IPS DF 6.9 (cell line): ENCODE results near the gene INTS1.

ENCODE experiments used
- DNase-seq: peaks from one replicate; pipeline ENCODE4 v3.0.0-alpha.2; 2013; ENCODE audit warnings: low read depth, low spot score
- H3K27ac ChIP-seq: one replicate; pipeline ENCODE4 v1.5.1; 2013; ENCODE audit warnings: low read length, control low read depth
- H3K27me3 ChIP-seq: 2 replicates; pipeline ENCODE4 v1.6.1; 2013; ENCODE audit warnings: mild to moderate bottlenecking, low read length; ENCODE audit not compliant: control insufficient read depth, insufficient read depth
- H3K36me3 ChIP-seq: 2 replicates; pipeline ENCODE4 v1.6.1; 2013; ENCODE audit warnings: low read length; ENCODE audit not compliant: control insufficient read depth, insufficient read depth
- H3K4me1 ChIP-seq: 2 replicates; pipeline ENCODE4 v1.6.1; 2013; ENCODE audit warnings: low read length; ENCODE audit not compliant: control insufficient read depth, insufficient read depth
- H3K4me3 ChIP-seq: 2 replicates; pipeline ENCODE4 v1.5.1; 2013; ENCODE audit warnings: mild to moderate bottlenecking, low read length
- H3K9me3 ChIP-seq: 2 replicates; pipeline ENCODE4 v1.6.1; 2013; ENCODE audit warnings: low read length, inconsistent platforms; ENCODE audit not compliant: control insufficient read depth, insufficient read depth
- whole genome bisulfite sequencing: extraction: QIAGEN DNeasy Blood & Tissue Kit; methylation state at CpG from one replicate; pipeline ENCODE4 v1.1.7; 2013; ENCODE audit warnings: mixed read lengths, missing lambda C conversion rate; ENCODE audit not compliant: insufficient read length, insufficient coverage; 5-methylcytosine and 5-hydroxymethylcytosine counted together

The INTS1 gene

GRCh38 chr7:1475393-1475792, 28.8 kb downstream of the INTS1 start:
- DNase-seq = no peak
- no peaks in the 10 kb centered on the region for H3K27me3 ChIP-seq
- H3K27ac ChIP-seq = no peak overlapping the region
- peaks cover 74% of the 10 kb centered on the region for H3K36me3 ChIP-seq
- H3K4me3 ChIP-seq = no peak overlapping the region
- WGBS = no CpG with 5 or more reads among the region's 17 CpGs
- H3K4me1 ChIP-seq = no peaks in the 10 kb centered on the region; the same call in 1 of the 2 replicates
- no peaks in the 10 kb centered on the region for H3K9me3 ChIP-seq

GRCh38 chr7:1474736-1475135, 29.5 kb downstream of the INTS1 start:
- Histone ChIP-seq H3K27me3 (no peaks in the 10 kb centered on the region), H3K4me1 (no peaks in the 10 kb centered on the region; the same call in 1 of the 2 replicates), H3K36me3 (peaks cover 77% of the 10 kb centered on the region), H3K4me3 (no peak overlapping the region), H3K27ac (no peak overlapping the region), H3K9me3 (no peaks in the 10 kb centered on the region)
- no peak for DNase-seq
- no CpG with 5 or more reads among the region's 24 CpGs for WGBS

DNA sequence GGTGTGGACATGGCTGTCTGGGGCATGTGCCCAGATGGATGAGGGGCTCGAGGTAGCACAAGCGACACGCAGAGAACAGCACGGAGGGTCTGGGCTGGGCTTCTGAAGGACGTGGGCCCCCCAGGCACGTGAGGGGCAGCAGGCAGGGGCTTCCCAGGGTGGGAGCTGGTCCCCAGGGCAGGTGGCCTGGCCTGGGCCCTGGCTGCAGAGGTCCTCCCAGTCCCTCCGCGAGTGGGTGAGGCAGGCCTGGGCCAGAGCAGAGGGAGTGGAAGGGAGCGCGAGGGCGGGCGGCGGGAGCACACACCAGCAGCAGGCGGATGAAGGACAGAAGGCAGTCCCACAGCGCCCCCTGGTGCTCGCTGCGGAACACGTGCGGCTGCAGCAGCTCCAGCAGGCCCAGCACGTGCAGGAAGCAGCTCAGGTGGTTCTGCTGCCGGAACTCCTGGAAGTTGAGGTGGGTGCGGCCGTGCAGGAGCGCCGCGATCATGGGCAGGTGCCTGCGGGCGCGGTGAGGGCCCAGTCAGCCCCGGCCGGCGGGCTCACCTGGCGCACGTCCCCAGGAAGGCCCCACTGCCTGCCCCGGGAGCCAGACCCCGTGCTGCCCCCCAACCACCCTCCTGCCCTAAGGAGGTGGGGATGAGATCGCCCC, 30.2 kb downstream of the INTS1 start:
- Histone ChIP-seq H3K27ac (no peak overlapping the region), H3K27me3 (no peaks in the 10 kb centered on the region), H3K4me1 (no peaks in the 10 kb centered on the region; the same call in 1 of the 2 replicates), H3K9me3 (no peaks in the 10 kb centered on the region), H3K36me3 (peaks cover 76% of the 10 kb centered on the region), H3K4me3 (no peak overlapping the region)
- no CpG with 5 or more reads among the region's 37 CpGs for WGBS
- peak; percentile 91 for DNase-seq

DNA sequence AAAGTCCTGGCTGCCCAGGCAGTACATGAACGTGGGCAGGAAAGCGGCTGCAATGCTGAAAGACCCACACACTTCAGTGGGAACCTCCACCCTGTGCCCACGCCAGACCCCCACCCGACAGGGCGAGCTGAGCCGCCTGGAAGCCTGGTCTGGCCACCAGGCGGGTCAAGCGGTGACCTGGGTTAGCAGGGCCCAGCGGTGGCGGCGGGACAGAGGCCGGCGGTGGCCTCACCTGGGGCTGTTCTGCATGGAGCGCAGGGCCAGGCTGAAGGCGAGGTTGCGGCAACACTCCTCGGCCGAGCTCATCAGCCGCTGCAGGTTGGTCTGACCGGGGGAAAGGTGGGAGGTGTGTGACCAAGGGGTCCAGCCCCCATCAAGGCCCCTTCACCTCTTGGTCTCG, 33.3 kb downstream of the INTS1 start:
- Histone ChIP-seq H3K36me3 (peaks cover 49% of the 10 kb centered on the region), H3K4me3 (no peak overlapping the region; the same call in 1 of the 2 replicates), H3K27ac (no peak overlapping the region), H3K4me1 (peaks cover 2% of the 10 kb centered on the region; the same call in 1 of the 2 replicates), H3K27me3 (no peaks in the 10 kb centered on the region), H3K9me3 (no peaks in the 10 kb centered on the region)
- no CpG with 5 or more reads among the region's 21 CpGs for WGBS
- no peak for DNase-seq

DNA sequence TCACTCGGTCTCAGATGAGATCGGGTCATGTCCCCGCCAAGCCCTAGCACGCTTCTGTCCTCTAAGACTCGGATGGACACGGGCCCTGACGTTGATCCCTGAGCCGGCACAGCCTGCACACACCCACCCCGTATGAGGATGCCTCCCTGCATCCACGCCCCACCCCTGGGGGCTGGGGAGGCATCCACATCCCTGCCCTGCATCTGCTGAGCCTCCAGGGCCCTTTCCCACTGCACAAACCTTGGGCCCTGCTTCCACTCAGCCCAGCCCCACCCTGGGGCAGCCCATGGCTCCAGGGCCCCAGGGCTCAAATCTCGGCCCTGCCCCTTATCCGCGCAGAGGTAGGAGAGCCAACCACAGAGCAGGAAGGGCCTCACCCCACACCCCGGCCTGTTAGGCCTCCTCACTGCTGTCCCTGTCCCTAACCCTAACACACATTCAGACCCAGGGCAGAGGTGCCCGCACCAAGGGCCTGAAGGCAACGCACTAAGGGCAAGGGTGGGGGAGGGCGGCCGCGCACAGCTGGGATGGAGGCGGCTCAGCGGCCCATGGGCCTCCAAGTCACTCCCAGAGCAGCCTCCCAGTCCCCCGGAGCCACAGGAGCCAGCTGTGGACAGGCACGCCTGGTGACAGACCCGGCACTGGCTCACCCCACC, 35.4 kb downstream of the INTS1 start:
- Histone ChIP-seq H3K27ac (no peak overlapping the region), H3K4me3 (no peak overlapping the region), H3K36me3 (peaks cover 37% of the 10 kb centered on the region), H3K9me3 (no peaks in the 10 kb centered on the region), H3K4me1 (peaks cover 2% of the 10 kb centered on the region; the same call in 1 of the 2 replicates), H3K27me3 (no peaks in the 10 kb centered on the region)
- no peak for DNase-seq
- no CpG with 5 or more reads among the region's 24 CpGs for WGBS

DNA sequence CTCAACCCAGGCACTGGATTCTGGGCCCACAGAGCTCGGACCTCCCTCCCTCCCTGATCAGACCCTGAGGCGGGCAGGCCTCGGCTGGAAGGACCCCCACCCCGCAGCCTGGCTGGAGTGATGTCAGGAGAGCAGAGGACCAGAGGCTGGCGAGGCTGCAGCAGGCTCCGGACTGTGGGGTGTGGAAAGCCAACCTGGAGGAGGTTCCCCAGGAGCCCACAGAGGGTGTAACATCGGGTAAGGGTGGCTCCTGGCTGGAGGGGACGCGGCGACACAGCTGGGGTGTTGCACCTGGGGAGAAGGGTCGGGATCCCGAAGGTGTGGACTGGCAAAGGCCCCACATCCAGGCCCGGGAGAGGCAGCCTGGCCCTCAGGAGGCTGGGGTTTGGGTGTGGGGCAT, 36.0 kb downstream of the INTS1 start:
- H3K9me3 ChIP-seq = no peaks in the 10 kb centered on the region
- WGBS = no CpG with 5 or more reads among the region's 13 CpGs
- H3K27ac ChIP-seq = no peak overlapping the region
- no peak for DNase-seq
- peaks cover 2% of the 10 kb centered on the region; the same call in 1 of the 2 replicates for H3K4me1 ChIP-seq
- no peak overlapping the region for H3K4me3 ChIP-seq
- H3K36me3 ChIP-seq = peaks cover 31% of the 10 kb centered on the region
- no peaks in the 10 kb centered on the region for H3K27me3 ChIP-seq

GRCh38 chr7:1466524-1467271, 37.5 kb downstream of the INTS1 start:
- Histone ChIP-seq H3K36me3 (peaks cover 18% of the 10 kb centered on the region), H3K9me3 (no peaks in the 10 kb centered on the region), H3K27ac (no peak overlapping the region), H3K27me3 (no peaks in the 10 kb centered on the region), H3K4me3 (no peak overlapping the region), H3K4me1 (peaks cover 4% of the 10 kb centered on the region; the same call in 1 of the 2 replicates)
- no CpG with 5 or more reads among the region's 17 CpGs for WGBS
- no peak for DNase-seq

DNA sequence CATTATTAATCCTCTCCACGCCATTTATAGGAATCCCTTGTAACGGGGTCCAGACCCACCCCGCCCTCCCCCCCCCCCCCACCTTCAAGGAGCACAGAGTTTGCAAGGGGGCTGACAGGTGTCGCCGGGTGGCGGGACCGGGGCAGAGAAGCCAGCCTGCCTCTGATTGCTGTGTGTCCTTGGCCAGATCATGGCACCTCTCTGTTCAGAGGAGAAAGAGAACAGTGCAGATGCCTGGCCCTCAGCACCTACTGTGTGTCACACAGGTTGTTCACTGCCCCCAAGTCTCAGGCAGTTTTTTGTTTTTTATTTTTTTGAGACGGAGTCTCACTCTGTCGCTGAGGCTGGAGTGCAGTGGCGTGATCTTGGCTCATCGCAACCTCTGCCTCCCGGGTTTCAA, 39.5 kb downstream of the INTS1 start:
- WGBS = 100% methylated on average over 1 of the region's 12 CpGs
- Histone ChIP-seq H3K4me3 (no peak overlapping the region), H3K4me1 (peaks cover 7% of the 10 kb centered on the region), H3K36me3 (peaks cover 2% of the 10 kb centered on the region; the same call in 1 of the 2 replicates), H3K27me3 (no peaks in the 10 kb centered on the region), H3K27ac (no peak overlapping the region), H3K9me3 (no peaks in the 10 kb centered on the region)
- no peak for DNase-seq

- H3K36me3 ChIP-seq = no peaks in the 10 kb centered on the region
- DNase-seq = no peak
- H3K27me3 ChIP-seq = no peaks in the 10 kb centered on the region
- no peak overlapping the region for H3K27ac ChIP-seq
- WGBS = no CpG with 5 or more reads among the region's 18 CpGs
- peaks cover 10% of the 10 kb centered on the region for H3K4me1 ChIP-seq
- H3K9me3 ChIP-seq = no peaks in the 10 kb centered on the region
- no peak overlapping the region; the same call in 1 of the 2 replicates for H3K4me3 ChIP-seq
Observed at GRCh38 chr7:1463676-1464223, 40.4 kb downstream of the INTS1 start.

GRCh38 chr7:1461646-1462375, 42.4 kb downstream of the INTS1 start:
- no peak for DNase-seq
- Histone ChIP-seq H3K27ac (no peak overlapping the region), H3K4me3 (no peak overlapping the region), H3K9me3 (no peaks in the 10 kb centered on the region), H3K27me3 (no peaks in the 10 kb centered on the region), H3K36me3 (no peaks in the 10 kb centered on the region), H3K4me1 (peaks cover 15% of the 10 kb centered on the region)
- WGBS = no CpG with 5 or more reads among the region's 18 CpGs
